Stimulated activated CD4-positive, alpha-beta T cell treated with anti-CD3 and anti-CD28 coated beads, Interleukin-4, amount 100 ng/mL, for 1 hour (primary cell): Measurements from ENCODE around the gene FADS2.

Experiments used
- DNase-seq: peaks from one replicate; pipeline ENCODE4 v3.0.0-alpha.2; 2020

Gene FADS2

DNA sequence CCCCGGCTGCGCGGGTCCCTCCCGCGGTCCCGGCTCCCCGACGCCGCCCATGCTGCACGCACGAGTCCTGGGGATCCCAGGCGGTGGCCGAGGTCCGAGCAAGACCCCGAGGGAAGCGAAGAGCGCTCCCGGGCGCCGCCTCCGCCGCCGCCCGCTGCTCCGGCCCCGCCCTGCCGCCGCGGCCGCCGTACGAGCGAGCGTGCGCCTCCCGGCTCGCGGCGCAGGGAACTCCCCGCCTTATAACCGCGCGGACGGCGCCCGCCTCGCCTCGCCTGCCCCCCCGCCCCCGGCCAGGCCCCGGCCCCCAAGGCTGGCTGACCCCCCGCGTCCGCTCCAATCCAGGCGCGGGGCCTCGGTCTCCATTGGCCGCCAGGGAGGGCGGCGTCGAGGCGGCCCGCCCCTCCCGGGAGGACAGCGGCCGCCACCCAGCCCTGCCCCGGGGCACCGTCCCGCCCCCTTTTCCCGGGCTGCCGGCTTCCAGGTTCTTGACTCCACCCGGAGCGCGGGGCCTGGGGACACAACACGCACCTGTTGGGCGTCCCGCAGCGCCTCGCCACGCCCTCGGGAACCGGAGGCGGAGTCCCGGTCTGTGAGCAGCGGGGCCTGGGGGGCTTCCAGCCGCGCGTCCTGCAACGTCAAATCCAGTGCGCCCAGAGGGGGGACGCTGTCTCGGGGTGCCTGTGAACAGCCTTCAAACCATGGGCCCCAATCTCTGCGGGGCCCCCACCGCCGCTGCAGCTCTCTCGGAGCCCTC, 63.4 kb downstream of the FADS2 start, which contains the start of gene FADS3:
TSS of gene FADS3 (minus strand) at position 215 of the 754 bp plus-strand sequence. CDS start at position 51, 164 bp downstream.
- peak; percentile 57 for DNase-seq

DNA sequence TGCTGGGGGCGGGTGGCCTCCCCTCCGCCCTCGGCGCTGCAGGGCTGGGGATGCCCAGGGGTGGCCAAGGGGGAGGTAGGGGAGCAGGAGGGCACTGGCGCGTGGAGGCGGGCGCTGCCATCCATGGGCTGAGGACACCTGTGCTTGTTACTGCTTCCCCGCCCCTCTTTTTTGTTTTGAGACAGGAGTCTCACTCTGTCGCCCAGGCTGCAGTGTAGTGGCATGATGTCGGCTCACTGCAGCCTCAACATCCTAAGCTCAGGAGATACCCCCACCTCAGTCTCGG, 63.9 kb downstream of the FADS2 start:
- DNase-seq, result no peak

GRCh38 chr11:61893981-61894380, 65.9 kb downstream of the FADS2 start:
- no peak for DNase-seq

DNA sequence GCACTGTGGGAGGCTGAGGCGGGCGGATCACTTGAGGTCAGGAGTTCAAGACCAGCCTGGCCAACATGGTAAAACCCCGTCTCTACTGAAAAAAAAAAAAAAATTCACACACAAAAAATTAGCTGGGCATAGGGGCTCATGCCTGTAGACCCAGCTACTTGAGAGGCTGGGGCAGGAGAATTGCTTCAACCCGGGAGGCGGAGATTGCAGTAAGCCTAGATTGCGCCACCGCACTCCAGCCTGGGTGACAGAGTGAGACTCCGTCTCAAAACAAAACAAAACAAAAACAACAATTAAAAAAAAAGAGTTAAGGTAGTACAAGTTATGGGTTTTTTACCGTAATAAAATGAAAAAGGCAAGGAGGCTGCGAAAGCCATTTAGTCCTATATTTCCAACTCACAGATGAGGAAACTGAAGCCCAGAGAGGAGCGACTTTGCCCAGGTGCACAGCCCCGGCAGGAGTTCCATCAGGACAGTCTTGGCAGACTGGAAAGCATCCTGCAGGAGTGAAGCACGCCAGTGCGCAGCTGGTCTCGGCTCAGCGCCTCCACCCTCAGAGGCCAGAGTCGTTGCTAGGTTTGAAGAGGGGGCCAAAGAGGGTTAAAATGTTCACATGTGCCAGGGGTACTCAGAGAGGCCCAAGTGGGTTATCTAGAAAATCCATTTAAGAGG, 67.1 kb downstream of the FADS2 start:
- no peak for DNase-seq

GRCh38 chr11:61895718-61896059, 67.6 kb downstream of the FADS2 start:
- DNase-seq, result no peak

DNA sequence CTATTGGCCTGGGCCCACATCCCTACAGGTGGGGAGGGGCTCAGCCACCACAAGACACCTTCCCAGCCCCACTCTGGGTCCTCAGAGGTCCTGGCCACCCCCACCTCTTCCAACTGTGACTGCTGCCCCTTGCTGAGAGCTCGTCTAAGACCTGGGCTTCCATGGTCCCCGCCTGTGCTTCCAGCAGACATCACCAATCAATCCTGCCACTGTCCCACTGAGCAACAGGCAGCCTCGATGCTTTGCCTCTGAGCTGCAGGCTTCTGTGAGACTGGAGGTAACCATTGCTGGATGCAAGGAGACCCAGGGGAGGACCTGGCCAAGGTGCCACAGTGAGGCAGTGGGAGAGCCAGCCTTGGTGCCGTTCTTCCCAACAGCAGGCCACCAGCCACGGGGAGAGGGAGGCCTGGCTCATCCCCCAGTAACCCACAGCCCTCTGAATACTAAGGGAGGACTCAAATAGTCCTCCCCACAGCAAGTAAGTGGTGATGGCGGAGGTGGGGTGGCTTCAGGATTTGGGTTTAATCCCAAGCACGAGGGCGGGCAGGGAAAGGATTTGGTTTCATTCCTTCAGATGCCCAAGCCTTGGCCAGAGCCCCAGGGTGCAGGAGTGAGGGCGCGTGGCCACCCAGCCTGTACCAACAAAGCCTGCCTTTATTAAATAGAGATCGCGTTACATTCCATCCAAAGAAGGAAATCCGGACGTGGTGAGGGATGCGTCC, 68.7 kb downstream of the FADS2 start:
- no peak for DNase-seq

GRCh38 chr11:61897387-61898246, 69.5 kb downstream of the FADS2 start:
- DNase-seq, result peak; percentile 79

DNA sequence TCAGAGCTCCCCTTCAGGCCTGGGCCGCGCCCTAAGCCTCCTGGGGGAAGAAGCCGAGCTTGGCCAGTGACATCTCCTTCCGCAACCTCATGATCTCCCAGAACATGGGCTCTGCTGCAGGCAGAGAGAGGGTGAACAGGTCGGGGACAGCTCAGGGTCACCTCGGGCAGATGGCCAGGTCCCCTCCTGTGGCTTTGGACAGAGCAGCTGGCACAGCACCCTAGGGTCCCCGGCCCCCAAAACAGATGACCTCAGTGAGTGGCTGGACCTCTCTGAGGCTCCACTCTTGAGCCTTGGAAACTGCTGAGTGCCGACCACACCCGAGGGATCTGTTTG, 70.1 kb downstream of the FADS2 start:
- no peak for DNase-seq

DNA sequence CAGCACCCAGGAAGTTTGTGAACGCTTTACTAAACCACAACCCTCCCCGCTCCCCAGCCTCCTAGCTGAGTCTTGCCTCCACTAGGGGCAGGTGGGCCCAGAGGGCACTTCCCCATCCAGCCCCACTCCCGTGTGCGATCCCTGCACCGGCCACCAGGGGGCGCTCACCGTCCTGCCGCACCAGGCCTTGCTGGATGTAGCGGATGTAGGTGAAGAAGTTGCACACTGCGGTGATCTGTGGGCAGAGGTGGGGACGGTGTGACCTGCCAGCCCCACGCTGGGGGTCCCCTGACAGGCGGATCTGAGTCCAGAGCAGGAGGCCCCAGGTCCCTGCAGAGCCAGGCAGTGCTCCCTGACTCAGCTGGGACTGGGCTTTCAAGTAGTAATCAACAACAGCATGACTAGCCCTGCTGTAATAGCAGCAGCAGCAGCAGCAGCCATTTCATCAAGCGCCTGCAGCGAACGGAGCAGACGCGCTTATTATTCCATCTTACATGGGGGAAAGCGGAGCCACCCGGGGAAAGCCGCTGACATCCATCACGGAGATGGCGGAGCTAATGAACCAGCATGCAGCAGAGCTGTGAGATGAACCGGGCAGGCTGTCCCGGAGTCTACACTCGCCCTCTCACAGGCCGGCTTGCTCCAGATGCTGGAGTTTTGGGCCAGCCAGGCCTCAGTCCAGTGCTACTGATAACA, 71.2 kb downstream of the FADS2 start:
- peak; percentile 92 for DNase-seq

- no peak for DNase-seq
Observed at GRCh38 chr11:61900251-61900650, 72.2 kb downstream of the FADS2 start.

DNA sequence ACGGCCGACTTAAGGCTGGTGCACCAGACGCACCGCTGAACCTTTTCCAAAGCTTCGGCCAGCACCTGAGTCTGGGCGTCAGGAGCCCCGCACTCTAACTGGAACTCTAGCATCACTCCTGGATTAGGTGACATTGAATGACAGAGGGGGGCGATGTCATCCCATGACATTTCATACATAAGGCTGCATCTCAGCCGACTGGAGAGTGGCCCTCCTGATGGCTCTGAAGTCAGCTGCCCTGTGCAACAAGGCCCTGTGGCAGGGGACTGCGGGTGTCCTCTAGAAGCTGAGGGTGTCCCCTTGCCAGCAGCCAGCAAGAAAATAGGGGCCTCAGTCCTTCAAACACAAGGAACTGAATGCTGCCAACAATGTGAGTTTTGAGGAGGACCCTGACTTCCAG, 73.3 kb downstream of the FADS2 start:
- no peak for DNase-seq

DNA sequence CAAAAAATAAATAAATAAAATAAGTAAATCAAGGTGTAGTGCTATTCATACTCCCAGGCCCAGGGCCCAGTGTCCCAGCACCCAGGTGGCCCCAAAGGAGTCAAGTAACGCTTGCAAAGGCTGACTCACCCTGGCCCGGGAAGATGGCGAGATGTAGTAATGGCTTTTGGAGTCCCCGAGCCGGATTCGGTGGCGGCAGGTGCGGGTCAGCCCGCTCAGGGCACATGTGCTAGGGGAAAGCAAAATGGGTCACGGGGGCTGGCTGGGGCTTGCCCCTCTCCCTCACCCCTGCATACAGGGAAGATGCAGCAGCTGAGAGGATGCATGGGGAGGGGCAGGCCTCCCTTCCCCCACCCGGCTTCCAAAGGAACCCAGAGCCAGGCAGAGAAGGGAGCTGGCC, 74.2 kb downstream of the FADS2 start:
- no peak for DNase-seq

DNA sequence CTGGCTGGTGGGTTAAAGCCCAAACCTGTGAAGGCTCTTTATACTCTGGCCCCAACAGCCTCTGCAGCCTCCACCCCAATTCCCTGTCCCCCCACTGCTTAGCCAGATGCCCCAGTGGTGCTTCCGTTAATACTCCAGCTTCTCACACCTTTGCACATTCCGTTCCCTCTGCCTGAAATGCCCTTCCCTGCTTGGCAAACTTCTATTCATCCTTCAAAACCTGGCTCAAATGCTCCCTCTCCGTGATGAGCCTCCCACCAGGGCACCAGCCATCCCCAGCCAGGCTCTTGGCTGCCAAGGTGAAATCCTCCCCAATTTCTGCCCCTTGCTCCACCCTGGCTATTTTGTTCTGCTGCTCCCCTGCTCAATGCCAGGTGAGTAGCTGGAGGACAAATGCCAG, 75.7 kb downstream of the FADS2 start:
- no peak for DNase-seq

DNA sequence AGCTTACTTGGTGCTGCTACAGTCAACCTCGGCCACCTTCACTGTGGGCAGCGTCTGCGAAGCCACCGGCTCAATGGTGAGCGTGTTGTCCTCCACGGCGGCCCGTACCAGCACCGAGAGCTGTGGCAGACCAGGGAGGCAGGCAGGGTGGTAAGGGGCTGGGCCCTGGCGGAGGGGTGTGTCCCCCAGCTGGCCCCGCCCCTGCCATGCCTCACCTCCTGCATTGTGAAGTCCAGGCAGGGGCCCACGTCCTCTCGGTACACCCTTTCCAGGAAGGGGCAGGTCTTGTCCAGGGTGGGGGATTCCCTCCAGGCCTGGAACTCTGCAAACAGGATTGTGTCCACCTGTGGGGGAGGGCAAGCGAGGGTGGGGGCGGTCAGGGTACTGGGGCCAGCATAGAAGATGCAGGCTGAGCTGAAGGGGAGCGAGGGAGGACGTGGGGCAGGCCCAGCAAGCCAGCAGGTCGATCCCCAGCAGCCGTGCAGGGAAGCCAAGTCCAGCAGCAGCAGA, 76.5 kb downstream of the FADS2 start:
- no peak for DNase-seq

GRCh38 chr11:61905067-61905696, 77.1 kb downstream of the FADS2 start:
- DNase-seq, result no peak

DNA sequence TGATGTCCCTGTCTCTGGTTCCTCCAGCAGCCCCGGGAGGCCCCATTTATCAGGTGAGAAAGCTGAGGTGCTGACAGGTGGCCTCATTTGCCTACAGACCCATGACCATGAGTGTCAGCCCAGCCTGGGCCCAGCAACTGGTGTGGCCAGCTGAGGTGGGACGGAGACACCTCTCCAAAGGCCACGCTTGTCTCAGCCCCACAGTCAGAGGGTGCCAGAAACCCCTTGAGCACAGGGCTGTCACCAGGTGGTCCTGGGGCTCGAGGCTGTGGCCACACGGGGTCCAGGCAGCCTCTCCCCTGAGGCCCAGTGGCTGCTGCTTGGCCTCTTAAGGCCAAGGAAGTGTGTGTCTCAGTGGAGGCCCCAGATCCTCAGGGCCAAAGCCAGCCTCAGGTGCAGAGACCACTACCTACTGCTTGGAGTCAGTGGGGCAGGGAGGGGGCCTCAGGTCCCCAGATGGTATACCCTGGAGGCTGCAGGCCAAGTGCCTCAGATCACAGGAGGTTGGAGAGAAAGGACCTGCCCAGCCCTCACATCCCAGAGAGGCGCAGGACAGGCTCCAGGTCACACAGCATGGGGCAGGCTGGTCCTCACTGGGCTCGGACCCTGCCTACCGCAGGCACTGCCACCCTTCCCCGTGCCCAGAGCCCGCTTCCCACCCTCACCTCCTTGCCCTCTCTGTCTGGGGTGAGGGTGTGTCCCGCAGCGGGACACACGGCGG, 77.9 kb downstream of the FADS2 start:
- DNase-seq, result no peak

DNA sequence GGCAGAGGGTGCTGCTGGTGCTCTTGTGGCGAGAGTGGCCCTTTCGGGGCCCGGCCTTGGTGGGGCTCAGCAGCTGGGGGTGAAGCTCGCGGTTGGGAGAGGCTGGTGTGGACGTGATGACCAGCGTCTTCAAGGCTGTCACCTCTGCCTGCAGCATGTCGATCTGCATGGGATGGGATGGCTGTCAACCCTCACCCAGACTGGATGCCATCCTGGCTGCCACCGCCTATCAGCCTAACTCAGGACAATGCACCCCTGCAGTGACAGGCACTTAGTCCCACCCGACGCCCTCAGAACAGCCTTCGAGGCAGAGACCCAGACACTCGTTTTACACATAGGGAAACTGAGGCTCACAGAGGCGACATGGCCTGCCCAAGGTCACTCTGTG, 78.4 kb downstream of the FADS2 start:
- no peak for DNase-seq

DNA sequence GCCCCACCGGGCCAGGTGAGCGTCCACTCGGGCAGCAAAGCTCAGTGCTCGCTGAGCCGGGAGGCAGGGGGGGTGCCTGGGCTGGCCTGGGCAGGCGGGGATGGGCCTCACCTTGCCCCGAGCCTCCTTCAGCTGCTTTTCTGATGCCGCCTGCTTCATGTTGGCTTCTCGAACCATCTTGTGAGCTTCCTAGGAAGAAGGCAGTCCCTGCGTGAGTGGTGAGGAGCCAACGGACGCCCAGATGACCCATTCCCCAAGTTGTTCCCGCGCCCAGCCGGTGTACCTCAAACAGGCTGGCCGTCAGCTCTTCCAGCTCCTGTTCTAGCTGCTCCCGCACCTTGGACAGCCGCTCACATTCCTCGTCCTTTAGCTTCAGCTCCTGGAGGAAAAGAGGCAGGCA, 79.2 kb downstream of the FADS2 start:
- no peak for DNase-seq

DNA sequence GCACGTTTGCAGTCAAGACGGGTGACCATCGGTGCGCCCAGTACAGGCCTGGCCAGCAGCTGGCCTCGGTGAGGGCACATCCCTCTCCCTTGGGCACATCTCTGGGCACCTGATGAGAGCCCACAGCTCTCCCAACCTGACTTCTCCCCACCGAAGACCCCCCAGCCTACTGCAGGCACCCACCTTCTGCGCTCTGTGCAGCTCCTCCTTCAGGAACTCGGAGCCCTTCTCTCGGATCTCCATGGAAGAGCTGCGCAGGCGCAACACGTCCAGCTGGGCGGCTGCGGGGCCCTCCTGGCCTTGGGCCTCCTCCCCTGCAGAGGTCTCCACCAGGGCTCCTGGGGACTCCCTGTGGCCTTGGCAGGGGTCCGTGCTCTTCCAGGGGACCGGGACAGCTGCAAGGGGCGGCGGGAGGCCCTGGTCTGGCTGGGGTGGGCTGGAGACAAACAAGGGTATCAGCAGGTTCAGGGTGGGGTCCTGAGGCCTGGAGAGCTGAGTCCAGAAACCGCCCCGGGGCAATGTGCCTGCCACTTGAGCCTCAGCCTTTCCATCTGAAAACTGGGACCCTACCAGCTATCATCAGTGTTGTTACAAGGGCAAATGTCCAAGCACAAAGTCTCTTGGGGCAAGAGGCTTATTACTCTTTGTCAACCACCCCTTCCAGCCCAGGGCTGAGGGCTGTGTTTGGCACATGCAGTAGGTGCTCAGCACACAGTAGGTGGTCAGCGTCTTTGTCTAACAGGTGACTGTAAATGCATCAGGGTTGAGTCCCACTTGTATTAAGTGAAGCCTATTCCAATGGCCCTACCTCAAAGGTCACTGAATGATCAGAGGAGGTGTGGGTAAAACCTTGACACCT, 80.0 kb downstream of the FADS2 start:
- no peak for DNase-seq

GRCh38 chr11:61908730-61909316, 80.7 kb downstream of the FADS2 start:
- DNase-seq, result no peak
